Keratinocyte (primary cell): ENCODE results near the gene USH1C.

Source experiments
- EZH2 ChIP-seq: IDR thresholded peaks from one replicate; pipeline ENCODE4 v1.6.1; 2012; ENCODE audit warnings: inconsistent platforms, mild to moderate bottlenecking, low read length, moderate library complexity
- TF ChIP-seq, protein P1 (sequence below), 3 experiments: IDR thresholded peaks in 1 of 3; conservative IDR thresholded peaks in 1 of 3; optimal IDR thresholded peaks in 1 of 3; 2 replicates in 2 of 3; 3 replicates in 1 of 3; pipeline versions ENCODE3 to v1.5.1; 2011; ENCODE audit warnings: low read length in 3 of 3, mild to moderate bottlenecking in 3 of 3, moderate library complexity in 2 of 3, control low read depth in 1 of 3, inconsistent platforms in 1 of 3; ENCODE audit not compliant: insufficient read depth in 2 of 3; ENCODE audit errors: extremely low read depth in 1 of 3

DNA sequence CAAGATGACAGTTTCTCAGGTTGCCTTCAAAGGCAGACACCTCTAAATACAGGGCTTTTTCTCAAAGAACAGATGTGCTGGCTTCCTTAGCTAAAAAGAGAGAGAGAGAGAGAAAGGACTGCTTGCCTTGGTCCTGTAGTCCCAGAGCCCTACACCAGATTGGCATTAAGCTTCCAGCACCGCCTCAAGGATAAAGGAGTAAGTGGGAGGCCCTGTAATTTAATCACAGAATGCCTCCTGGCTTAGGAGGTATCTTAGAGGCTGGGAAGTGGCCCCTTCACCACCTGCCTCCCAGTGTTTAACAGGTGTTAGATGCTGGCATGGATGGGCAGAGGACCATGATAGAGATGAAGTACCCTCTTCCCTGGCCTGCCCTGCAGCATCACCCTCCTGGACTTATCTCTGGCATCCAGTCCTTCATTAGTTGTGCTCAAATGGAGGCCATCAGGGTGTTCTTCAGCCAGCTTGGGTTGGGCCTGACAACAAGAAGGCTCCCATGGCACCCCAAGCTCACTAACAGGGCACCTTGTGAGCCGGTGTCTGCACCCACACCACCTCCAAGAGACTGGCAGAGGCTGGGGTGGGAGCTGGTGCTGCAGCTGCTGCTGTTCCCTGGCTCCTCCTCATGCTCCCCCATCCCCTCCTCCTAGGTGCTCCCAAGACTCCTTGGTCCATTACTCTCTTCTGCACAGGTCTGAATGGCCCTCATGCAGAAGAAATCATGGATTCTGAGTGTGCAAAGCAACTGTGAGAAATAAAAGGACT, 100.1 kb downstream of the USH1C start:
- TF ChIP-seq, protein P1, sequence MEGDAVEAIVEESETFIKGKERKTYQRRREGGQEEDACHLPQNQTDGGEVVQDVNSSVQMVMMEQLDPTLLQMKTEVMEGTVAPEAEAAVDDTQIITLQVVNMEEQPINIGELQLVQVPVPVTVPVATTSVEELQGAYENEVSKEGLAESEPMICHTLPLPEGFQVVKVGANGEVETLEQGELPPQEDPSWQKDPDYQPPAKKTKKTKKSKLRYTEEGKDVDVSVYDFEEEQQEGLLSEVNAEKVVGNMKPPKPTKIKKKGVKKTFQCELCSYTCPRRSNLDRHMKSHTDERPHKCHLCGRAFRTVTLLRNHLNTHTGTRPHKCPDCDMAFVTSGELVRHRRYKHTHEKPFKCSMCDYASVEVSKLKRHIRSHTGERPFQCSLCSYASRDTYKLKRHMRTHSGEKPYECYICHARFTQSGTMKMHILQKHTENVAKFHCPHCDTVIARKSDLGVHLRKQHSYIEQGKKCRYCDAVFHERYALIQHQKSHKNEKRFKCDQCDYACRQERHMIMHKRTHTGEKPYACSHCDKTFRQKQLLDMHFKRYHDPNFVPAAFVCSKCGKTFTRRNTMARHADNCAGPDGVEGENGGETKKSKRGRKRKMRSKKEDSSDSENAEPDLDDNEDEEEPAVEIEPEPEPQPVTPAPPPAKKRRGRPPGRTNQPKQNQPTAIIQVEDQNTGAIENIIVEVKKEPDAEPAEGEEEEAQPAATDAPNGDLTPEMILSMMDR (optimal IDR thresholded peaks at IDR 0.05 in 1 of 3, IDR thresholded peaks at IDR 0.05 in 1 of 3, conservative IDR thresholded peaks at IDR 0.05 in 1 of 3; ENCODE audit: extremely low read depth in 1 of 3, insufficient read depth in 2 of 3, low read length in 3 of 3) = no peak
- TF ChIP-seq EZH2 = no peak
